Medulla oblongata (tissue), 1 donor: ENCODE results near the gene VSNL1.

ENCODE experiments used
- DNase-seq: peaks from one replicate; pipeline ENCODE4 v3.0.0-alpha.2; 2015; ENCODE audit errors: extremely low spot score

Gene VSNL1

GRCh38 chr2:17611036-17611435 is 70.5 kb downstream of the VSNL1 start:
- DNase-seq: no peak

GRCh38 chr2:17614174-17614930 is 73.9 kb downstream of the VSNL1 start:
- no peak for DNase-seq

- DNase-seq: no peak
Measured at GRCh38 chr2:17615147-17615546, 74.7 kb downstream of the VSNL1 start.

GRCh38 chr2:17615728-17616351 is 75.3 kb downstream of the VSNL1 start:
- no peak for DNase-seq

GRCh38 chr2:17616405-17616804 is 75.9 kb downstream of the VSNL1 start:
- DNase-seq: no peak

- no peak for DNase-seq
Measured at GRCh38 chr2:17617516-17617915, 77.0 kb downstream of the VSNL1 start.

GRCh38 chr2:17617955-17618354 is 77.5 kb downstream of the VSNL1 start:
- no peak for DNase-seq

GRCh38 chr2:17620280-17620679 is 79.8 kb downstream of the VSNL1 start:
- DNase-seq: no peak

GRCh38 chr2:17620841-17621240 is 80.3 kb downstream of the VSNL1 start:
- DNase-seq: no peak

- DNase-seq: no peak
Measured at GRCh38 chr2:17621781-17622180, 81.3 kb downstream of the VSNL1 start.

GRCh38 chr2:17625446-17625845 is 85.0 kb downstream of the VSNL1 start:
- DNase-seq: no peak

- DNase-seq: no peak
Measured at GRCh38 chr2:17626986-17627385, 86.5 kb downstream of the VSNL1 start.

GRCh38 chr2:17627434-17627833 is 86.9 kb downstream of the VSNL1 start:
- DNase-seq: no peak

- no peak for DNase-seq
Measured at GRCh38 chr2:17628349-17629261, 88.1 kb downstream of the VSNL1 start.

- DNase-seq: no peak
Measured at GRCh38 chr2:17630089-17630488, 89.6 kb downstream of the VSNL1 start.

- DNase-seq: no peak
Measured at GRCh38 chr2:17634997-17635396, 94.5 kb downstream of the VSNL1 start.

GRCh38 chr2:17636257-17636656 is 95.8 kb downstream of the VSNL1 start:
- no peak for DNase-seq

GRCh38 chr2:17637131-17637906 is 96.8 kb downstream of the VSNL1 start:
- DNase-seq: no peak

- DNase-seq: no peak
Measured at GRCh38 chr2:17638196-17638743, 97.8 kb downstream of the VSNL1 start.

- DNase-seq: no peak
Measured at GRCh38 chr2:17640406-17640805, 99.9 kb downstream of the VSNL1 start.

- no peak for DNase-seq
Measured at GRCh38 chr2:17643031-17643615, 102.6 kb downstream of the VSNL1 start.
